ENCODE data around the gene G3BP1.
A peak's percentile ranks its signal among the peaks of the same experiment; 100 is the strongest.
"Not testable (repeated sequence)": the region's sequence is repeated elsewhere in the genome, so short reads cannot be mapped to it uniquely, and the experiment has no call there.

The G3BP1 gene

GRCh38 chr5:151771259-151772028, at the start of gene G3BP1:
Gene G3BP1, plus strand, starts transcription at chr5:151771954. Its CDS starts 14,667 bp downstream, at chr5:151786621.
- peak; percentile 100 for DNase-seq

- no peak for DNase-seq
These were observed 49.2 kb upstream of the G3BP1 start for GRCh38 chr5:151722546-151722945.

GRCh38 chr5:151724360-151724759, 47.4 kb upstream of the G3BP1 start:
- no peak for DNase-seq

GRCh38 chr5:151729597-151729996, 42.2 kb upstream of the G3BP1 start:
- DNase-seq, result not testable (repeated sequence)

GRCh38 chr5:151730381-151730780, 41.4 kb upstream of the G3BP1 start:
- no peak for DNase-seq

GRCh38 chr5:151733358-151734063, 38.2 kb upstream of the G3BP1 start:
- DNase-seq, result no peak

GRCh38 chr5:151734064-151734408, 37.7 kb upstream of the G3BP1 start:
- no peak for DNase-seq

- DNase-seq, result no peak
These were observed 36.1 kb upstream of the G3BP1 start for GRCh38 chr5:151735646-151736045.

- DNase-seq, result no peak
These were observed 34.3 kb upstream of the G3BP1 start for GRCh38 chr5:151737431-151737830.

GRCh38 chr5:151738125-151738848, 33.5 kb upstream of the G3BP1 start:
- DNase-seq, result no peak

- DNase-seq, result no peak
These were observed 32.4 kb upstream of the G3BP1 start for GRCh38 chr5:151739395-151739794.

- no peak for DNase-seq
These were observed 31.8 kb upstream of the G3BP1 start for GRCh38 chr5:151739939-151740335.

- DNase-seq, result peak in 1 of 2 experiments; percentile 14
These were observed 31.3 kb upstream of the G3BP1 start for GRCh38 chr5:151740336-151740942.

- no peak for DNase-seq
These were observed 30.8 kb upstream of the G3BP1 start for GRCh38 chr5:151740958-151741373.

GRCh38 chr5:151741678-151742423, 29.9 kb upstream of the G3BP1 start:
- DNase-seq, result no peak

- peak in 1 of 2 experiments; percentile 46 for DNase-seq
These were observed 28.9 kb upstream of the G3BP1 start for GRCh38 chr5:151742870-151743294.

GRCh38 chr5:151743530-151743929, 28.2 kb upstream of the G3BP1 start:
- DNase-seq, result no peak

- DNase-seq, result no peak
These were observed 26.6 kb upstream of the G3BP1 start for GRCh38 chr5:151745071-151745705.

GRCh38 chr5:151750121-151750520, 21.6 kb upstream of the G3BP1 start:
- no peak for DNase-seq

GRCh38 chr5:151751091-151751490, 20.7 kb upstream of the G3BP1 start:
- no peak for DNase-seq

GRCh38 chr5:151751593-151751992, 20.2 kb upstream of the G3BP1 start:
- DNase-seq, result no peak

GRCh38 chr5:151755383-151755782, 16.4 kb upstream of the G3BP1 start:
- no peak for DNase-seq

Data from cerebellar nuclear complex (tissue), 1 donor.